SH-SY5Y (cell line): ENCODE measurements around the gene ERCC6.

Source experiments
- GATA2 ChIP-seq: IDR thresholded peaks from 2 replicates; pipeline ENCODE4 v1.6.1; 2011; ENCODE audit warnings: mild to moderate bottlenecking, low read depth, low read length
- GATA3 ChIP-seq: IDR thresholded peaks from 2 replicates; pipeline ENCODE4 v1.6.1; 2011; ENCODE audit warnings: low read depth, mild to moderate bottlenecking, low read length, moderate library complexity

GRCh38 chr10:49527061-49527460 is 11.9 kb downstream of the ERCC6 start:
- TF ChIP-seq GATA2 (no peak), GATA3 (no peak)
